CD14-positive monocyte (primary cell): ENCODE results near the gene PAK5. TPM values are rescaled to one million over a fixed set of nuclear protein-coding genes. Genes with fewer than 3 reads are reported as not detected.

ENCODE experiments used
- DNase-seq, 3 donors: peaks; one replicate each; pipeline ENCODE4 v3.0.0-alpha.2; 2011 to 2022
- H2AFZ ChIP-seq: 2 replicates; pipeline ENCODE4 v1.6.0; 2012; ENCODE audit warnings: mild to moderate bottlenecking, low read depth, low read length, inconsistent platforms; ENCODE audit not compliant: insufficient read depth, poor library complexity, severe bottlenecking
- H3K27ac ChIP-seq, 2 donors: 1 replicate in 1 of 2; 2 replicates in 1 of 2; pipeline ENCODE4 v1.5.1; 2012 to 2013; ENCODE audit warnings: low read length in 2 of 2, control low read depth in 1 of 2, inconsistent platforms in 1 of 2, low read depth in 1 of 2, mild to moderate bottlenecking in 1 of 2
- H3K27me3 ChIP-seq, 2 donors: one replicate each; pipeline versions ENCODE4 v1.6.0 to v1.6.1; 2011 to 2013; ENCODE audit warnings: low read length in 2 of 2; ENCODE audit not compliant: control insufficient read depth in 2 of 2, insufficient read depth in 2 of 2
- H3K36me3 ChIP-seq, 2 donors: replicated peaks in 1 of 2; 1 replicate in 1 of 2; 2 replicates in 1 of 2; pipeline versions ENCODE4 v1.5.1 to v1.6.1; 2012 to 2013; ENCODE audit warnings: low read length in 2 of 2, control low read depth in 1 of 2, inconsistent platforms in 1 of 2, mild to moderate bottlenecking in 1 of 2; ENCODE audit not compliant: insufficient read depth in 2 of 2, control insufficient read depth in 1 of 2
- H3K4me1 ChIP-seq, 2 donors: 1 replicate in 1 of 2; 2 replicates in 1 of 2; pipeline versions ENCODE4 v1.5.1 to v1.6.1; 2012 to 2013; ENCODE audit warnings: low read length in 2 of 2, control low read depth in 1 of 2, inconsistent platforms in 1 of 2, mild to moderate bottlenecking in 1 of 2, moderate library complexity in 1 of 2; ENCODE audit not compliant: insufficient read depth in 2 of 2, control insufficient read depth in 1 of 2
- H3K4me2 ChIP-seq: replicated peaks from 2 replicates; pipeline ENCODE3; 2012; ENCODE audit warnings: low read length, moderate library complexity, mild to moderate bottlenecking; ENCODE audit not compliant: poor library complexity, severe bottlenecking; ENCODE audit errors: extremely low read depth
- H3K4me3 ChIP-seq, 3 experiments: fragments of 200-600 bp in 1 of 3; sonication (generic) in 1 of 3; replicated peaks in 1 of 3; 1 replicate in 2 of 3; 2 replicates in 1 of 3; pipeline ENCODE4 v1.5.1; 2011 to 2013; ENCODE audit warnings: low read length in 3 of 3, mild to moderate bottlenecking in 3 of 3, control low read depth in 2 of 3, low read depth in 2 of 3, inconsistent platforms in 1 of 3, moderate library complexity in 1 of 3
- H3K79me2 ChIP-seq: 2 replicates; pipeline ENCODE4 v1.6.0; 2012; ENCODE audit warnings: mild to moderate bottlenecking, control low read depth, inconsistent platforms, low read length, moderate library complexity; ENCODE audit not compliant: insufficient read depth
- H3K9ac ChIP-seq: 2 replicates; pipeline ENCODE4 v1.6.0; 2017; ENCODE audit warnings: low read length, mild to moderate bottlenecking; ENCODE audit not compliant: insufficient read depth, poor library complexity, severe bottlenecking
- H3K9me3 ChIP-seq, 2 donors: replicated peaks in 1 of 2; 1 replicate in 1 of 2; 2 replicates in 1 of 2; pipeline versions ENCODE4 v1.5.1 to v1.6.1; 2012 to 2013; ENCODE audit warnings: low read length in 2 of 2, control low read depth in 1 of 2; ENCODE audit not compliant: control insufficient read depth in 1 of 2, insufficient read depth in 1 of 2
- H4K20me1 ChIP-seq: 2 replicates; pipeline ENCODE4 v1.6.0; 2012; ENCODE audit warnings: mild to moderate bottlenecking, low read length, control low read depth, moderate library complexity; ENCODE audit not compliant: insufficient read depth
- H3K27ac Mint-ChIP-seq, 7 donors: one replicate each; pipeline ENCODE4 v1.8.0; 2020; ENCODE audit warnings: mild to moderate bottlenecking in 7 of 7, mixed read lengths in 7 of 7, moderate library complexity in 6 of 7, inconsistent platforms in 2 of 7
- H3K27me3 Mint-ChIP-seq, 3 donors: one replicate each; pipeline ENCODE4 v1.8.0; 2021 to 2022; ENCODE audit warnings: low read depth in 3 of 3, mild to moderate bottlenecking in 3 of 3, mixed read lengths in 3 of 3, moderate library complexity in 3 of 3, inconsistent platforms in 1 of 3
- H3K36me3 Mint-ChIP-seq, 2 donors: one replicate each; pipeline ENCODE4 v1.8.0; 2020; ENCODE audit warnings: mixed read lengths in 2 of 2, inconsistent platforms in 1 of 2, mild to moderate bottlenecking in 1 of 2
- H3K4me1 Mint-ChIP-seq: one replicate; pipeline ENCODE4 v1.8.0; 2020; ENCODE audit warnings: mild to moderate bottlenecking, mixed read lengths
- H3K4me3 Mint-ChIP-seq, 2 donors: one replicate each; pipeline ENCODE4 v1.8.0; 2020; ENCODE audit warnings: mild to moderate bottlenecking in 2 of 2, mixed read lengths in 2 of 2, moderate library complexity in 1 of 2
- H3K9me3 Mint-ChIP-seq, 7 donors: one replicate each; pipeline ENCODE4 v1.8.0; 2020 to 2022; ENCODE audit warnings: mixed read lengths in 7 of 7, mild to moderate bottlenecking in 6 of 7, moderate library complexity in 6 of 7, inconsistent platforms in 2 of 7
- WGBS: methylation state at CpG from one replicate; pipeline ENCODE4 v1.1.5; 2013; ENCODE audit warnings: missing lambda C conversion rate; ENCODE audit not compliant: insufficient coverage; 5-methylcytosine and 5-hydroxymethylcytosine counted together
- intact Hi-C, 2 donors: fragments of 100-400 bp; cut with micrococcal nuclease; formaldehyde crosslinking; loops; one replicate each; pipeline versions ENCODE4 v1.15.0 to v1.15.1; 2023
- polyA plus RNA-seq, 3 donors: library from polyadenylated mRNA; depleted of rRNA in 1 of 3; unstranded in 2 of 3; stranded (reverse) in 1 of 3; fragments of 300-500 nt in 2 of 3; fragments of >200 nt in 1 of 3; fragmentation: Illumina TruSeq in 2 of 3; gene quantifications; 1 replicate in 2 of 3; 2 replicates in 1 of 3; pipeline ENCODE4 v1.2.3, GENCODE V29; 2012 to 2021
- TF ChIP-seq, protein P1 (sequence below): fragments of 200-600 bp; IDR thresholded peaks from one replicate; pipeline ENCODE4 v1.8.0; 2022; ENCODE audit warnings: antibody characterized with exemption, mild to moderate bottlenecking

PAK5 gene
- polyA plus RNA-seq, 3 donors: not detected

DNA sequence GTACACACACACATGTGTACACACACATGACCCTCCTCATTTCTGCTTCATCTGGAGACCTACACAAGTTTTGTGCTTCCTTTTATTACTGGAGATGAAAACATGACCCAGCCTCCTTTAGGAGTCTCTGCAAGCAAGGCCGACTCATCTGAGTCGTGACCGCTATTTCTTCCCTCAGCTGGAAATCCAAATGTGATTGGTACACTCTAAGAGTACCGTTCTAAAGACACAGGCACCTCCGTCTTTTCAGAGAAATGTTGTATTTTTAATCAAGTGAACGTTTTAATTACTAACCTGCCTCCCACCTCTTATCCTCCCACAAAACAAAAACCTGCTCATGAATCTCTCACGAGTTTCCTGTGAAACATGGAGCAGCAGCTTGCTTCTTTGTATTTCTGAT is 261.5 kb downstream of the PAK5 start:
- Mint-ChIP-seq H3K36me3 (no peaks in the 10 kb centered on the region), H3K27ac (no peak overlapping the region), H3K4me1 (peaks cover 5% of the 10 kb centered on the region), H3K9me3 (peaks cover 0 to 4% (median 0%) of the 10 kb centered on the region in 7 donors), H3K4me3 (no peak overlapping the region), H3K27me3 (peaks cover 18 to 24% (median 22%) of the 10 kb centered on the region in 3 donors)
- no peak overlapping the region for H3K4me2 ChIP-seq
- intact Hi-C loops: no loop called here
- H3K4me3 ChIP-seq: no peak overlapping the region
- no peaks in the 10 kb centered on the region for H4K20me1 ChIP-seq
- H3K27ac ChIP-seq: no peak overlapping the region
- H3K36me3 ChIP-seq: no peaks in the 10 kb centered on the region
- H2AFZ ChIP-seq: no peak overlapping the region
- DNase-seq: no peak
- TF ChIP-seq, protein P1, sequence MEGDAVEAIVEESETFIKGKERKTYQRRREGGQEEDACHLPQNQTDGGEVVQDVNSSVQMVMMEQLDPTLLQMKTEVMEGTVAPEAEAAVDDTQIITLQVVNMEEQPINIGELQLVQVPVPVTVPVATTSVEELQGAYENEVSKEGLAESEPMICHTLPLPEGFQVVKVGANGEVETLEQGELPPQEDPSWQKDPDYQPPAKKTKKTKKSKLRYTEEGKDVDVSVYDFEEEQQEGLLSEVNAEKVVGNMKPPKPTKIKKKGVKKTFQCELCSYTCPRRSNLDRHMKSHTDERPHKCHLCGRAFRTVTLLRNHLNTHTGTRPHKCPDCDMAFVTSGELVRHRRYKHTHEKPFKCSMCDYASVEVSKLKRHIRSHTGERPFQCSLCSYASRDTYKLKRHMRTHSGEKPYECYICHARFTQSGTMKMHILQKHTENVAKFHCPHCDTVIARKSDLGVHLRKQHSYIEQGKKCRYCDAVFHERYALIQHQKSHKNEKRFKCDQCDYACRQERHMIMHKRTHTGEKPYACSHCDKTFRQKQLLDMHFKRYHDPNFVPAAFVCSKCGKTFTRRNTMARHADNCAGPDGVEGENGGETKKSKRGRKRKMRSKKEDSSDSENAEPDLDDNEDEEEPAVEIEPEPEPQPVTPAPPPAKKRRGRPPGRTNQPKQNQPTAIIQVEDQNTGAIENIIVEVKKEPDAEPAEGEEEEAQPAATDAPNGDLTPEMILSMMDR: no peak
- peaks cover 15 to 19% of the 10 kb centered on the region in 2 donors for H3K27me3 ChIP-seq
- 83% methylated on average over 3 of the region's 7 CpGs for WGBS
- peaks cover 0 to 5% of the 10 kb centered on the region in 2 donors for H3K4me1 ChIP-seq
- no peaks in the 10 kb centered on the region for H3K9me3 ChIP-seq
- H3K79me2 ChIP-seq: no peaks in the 10 kb centered on the region
- H3K9ac ChIP-seq: no peak overlapping the region

GRCh38 chr20:9576695-9577094 is 262.2 kb downstream of the PAK5 start:
- Histone ChIP-seq H3K79me2 (no peaks in the 10 kb centered on the region), H3K27ac (no peak overlapping the region), H4K20me1 (no peaks in the 10 kb centered on the region), H3K9me3 (no peaks in the 10 kb centered on the region), H3K36me3 (no peaks in the 10 kb centered on the region), H3K4me2 (no peak overlapping the region), H3K9ac (no peak overlapping the region), H2AFZ (no peak overlapping the region), H3K27me3 (peaks cover 16 to 23% of the 10 kb centered on the region in 2 donors), H3K4me3 (no peak overlapping the region), H3K4me1 (peaks cover 0 to 4% of the 10 kb centered on the region in 2 donors)
- Mint-ChIP-seq H3K36me3 (no peaks in the 10 kb centered on the region), H3K4me3 (no peak overlapping the region), H3K27me3 (peaks cover 21 to 29% (median 23%) of the 10 kb centered on the region in 3 donors), H3K27ac (no peak overlapping the region), H3K9me3 (peaks cover 0 to 4% (median 0%) of the 10 kb centered on the region in 7 donors), H3K4me1 (peaks cover 5% of the 10 kb centered on the region)
- intact Hi-C loops: no loop called here
- DNase-seq: no peak
- 90% methylated on average over 1 of the region's 4 CpGs for WGBS
- TF ChIP-seq, protein P1: no peak
